ENCODE data around the gene MYH14. TPM values are rescaled to one million over a fixed set of nuclear protein-coding genes. Genes with fewer than 3 reads are reported as not detected.
A peak's percentile ranks its signal among the peaks of the same experiment; 100 is the strongest.
"Not testable (repeated sequence)": the region's sequence is repeated elsewhere in the genome, so short reads cannot be mapped to it uniquely, and the experiment has no call there.

MYH14 gene
- total RNA-seq, 1 donor from 2014 or later, result 146 TPM

DNA sequence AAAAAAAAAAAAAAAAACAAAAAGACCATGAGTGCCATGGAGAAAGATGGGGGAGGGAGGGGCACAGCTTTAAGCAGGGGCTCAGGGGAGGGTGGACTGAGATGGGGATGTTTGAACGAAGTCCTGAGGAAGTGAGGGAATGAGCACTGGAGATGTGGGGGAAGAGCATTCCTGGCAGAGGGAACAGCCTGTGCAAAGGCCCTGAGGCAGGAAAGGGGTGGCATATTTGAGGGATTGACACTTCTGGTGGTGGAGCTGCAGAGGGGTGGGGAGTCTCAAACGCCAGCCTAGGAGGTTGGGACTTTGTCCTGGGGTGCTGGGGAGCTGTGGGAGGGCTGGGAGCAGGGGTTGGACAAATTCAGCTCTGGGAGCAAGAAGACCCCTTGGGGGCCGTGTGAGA lies 29.2 kb downstream of the MYH14 start:
- Histone ChIP-seq H3K4me3 (no peak overlapping the region), H3K27me3 (no peaks in the 10 kb centered on the region), H3K27ac (no peak overlapping the region), H3K36me3 (no peaks in the 10 kb centered on the region), H3K9me3 (no peaks in the 10 kb centered on the region), H3K4me1 (peaks cover 16% of the 10 kb centered on the region)
- TF ChIP-seq, protein P1, sequence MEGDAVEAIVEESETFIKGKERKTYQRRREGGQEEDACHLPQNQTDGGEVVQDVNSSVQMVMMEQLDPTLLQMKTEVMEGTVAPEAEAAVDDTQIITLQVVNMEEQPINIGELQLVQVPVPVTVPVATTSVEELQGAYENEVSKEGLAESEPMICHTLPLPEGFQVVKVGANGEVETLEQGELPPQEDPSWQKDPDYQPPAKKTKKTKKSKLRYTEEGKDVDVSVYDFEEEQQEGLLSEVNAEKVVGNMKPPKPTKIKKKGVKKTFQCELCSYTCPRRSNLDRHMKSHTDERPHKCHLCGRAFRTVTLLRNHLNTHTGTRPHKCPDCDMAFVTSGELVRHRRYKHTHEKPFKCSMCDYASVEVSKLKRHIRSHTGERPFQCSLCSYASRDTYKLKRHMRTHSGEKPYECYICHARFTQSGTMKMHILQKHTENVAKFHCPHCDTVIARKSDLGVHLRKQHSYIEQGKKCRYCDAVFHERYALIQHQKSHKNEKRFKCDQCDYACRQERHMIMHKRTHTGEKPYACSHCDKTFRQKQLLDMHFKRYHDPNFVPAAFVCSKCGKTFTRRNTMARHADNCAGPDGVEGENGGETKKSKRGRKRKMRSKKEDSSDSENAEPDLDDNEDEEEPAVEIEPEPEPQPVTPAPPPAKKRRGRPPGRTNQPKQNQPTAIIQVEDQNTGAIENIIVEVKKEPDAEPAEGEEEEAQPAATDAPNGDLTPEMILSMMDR (IDR thresholded peaks at IDR 0.05), result no peak
- intact Hi-C loops (cut with DNase I), result no loop called here
- ATAC-seq (no peak), DNase-seq (no peak)

DNA sequence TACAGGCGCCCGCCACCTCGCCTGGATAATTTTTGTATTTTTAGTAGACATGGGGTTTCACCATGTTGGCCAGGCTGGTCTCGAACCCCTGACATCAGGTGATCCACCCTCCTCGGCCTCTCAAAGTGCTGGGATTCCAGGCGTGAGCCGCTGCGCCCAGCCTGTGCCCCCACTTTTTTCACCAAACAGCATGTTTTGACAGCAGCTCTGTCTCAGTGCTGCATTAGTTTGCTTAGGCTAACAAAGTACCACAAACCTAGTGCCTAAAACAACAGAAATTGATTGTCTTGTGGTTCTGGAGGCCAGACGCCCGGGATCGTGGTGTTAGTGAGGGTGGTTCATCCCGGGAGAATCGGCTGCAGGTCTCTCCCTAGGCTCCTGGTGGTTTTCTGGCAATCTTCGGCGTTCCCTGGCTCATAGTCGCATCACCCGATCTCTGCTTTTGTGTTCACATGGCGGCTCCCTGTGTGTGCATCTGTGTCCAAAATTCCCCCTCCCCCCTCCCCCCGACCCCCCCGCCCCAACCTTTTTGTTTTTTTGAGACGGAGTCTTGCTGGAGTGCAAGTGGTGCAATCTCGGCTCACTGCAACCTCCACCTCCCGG lies 30.0 kb downstream of the MYH14 start:
- H3K27me3 ChIP-seq, result no peaks in the 10 kb centered on the region
- peak overlapping the region; percentile 79 for H3K27ac ChIP-seq
- intact Hi-C loops (cut with DNase I), result no loop called here
- no peak for ATAC-seq
- TF ChIP-seq, protein P1 (IDR thresholded peaks at IDR 0.05), result no peak
- H3K4me1 ChIP-seq, result peaks cover 16% of the 10 kb centered on the region
- DNase-seq, result no peak
- H3K9me3 ChIP-seq, result no peaks in the 10 kb centered on the region
- H3K4me3 ChIP-seq, result no peak overlapping the region
- no peaks in the 10 kb centered on the region for H3K36me3 ChIP-seq

DNA sequence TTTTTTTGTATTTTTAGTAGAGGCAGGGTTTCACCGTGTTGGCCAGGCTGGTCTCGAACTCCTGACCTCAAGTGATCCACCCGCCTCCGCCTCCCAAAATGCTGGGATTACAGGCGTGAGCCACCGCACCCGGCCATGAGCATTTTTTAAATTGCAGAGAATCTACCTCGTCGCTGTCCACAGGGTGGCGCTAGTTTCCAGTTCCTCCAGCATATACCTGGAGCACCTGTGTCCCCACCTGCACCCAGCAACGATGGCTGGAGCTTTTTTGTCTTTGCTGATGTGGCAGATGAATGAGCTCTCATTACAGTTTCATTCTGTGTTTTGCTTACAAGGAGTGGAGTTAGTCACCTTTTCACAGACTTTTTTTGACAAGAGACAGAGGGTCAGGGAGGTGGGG lies 34.1 kb downstream of the MYH14 start:
- TF ChIP-seq, protein P1 (IDR thresholded peaks at IDR 0.05), result peak; percentile 11
- ATAC-seq; DNase-seq; H3K27ac ChIP-seq; H3K4me3 ChIP-seq; H3K27me3 ChIP-seq; H3K9me3 ChIP-seq; H3K36me3 ChIP-seq; intact Hi-C loops (cut with DNase I): not testable (repeated sequence)
- H3K4me1 ChIP-seq, result peaks cover 16% of the 10 kb centered on the region

DNA sequence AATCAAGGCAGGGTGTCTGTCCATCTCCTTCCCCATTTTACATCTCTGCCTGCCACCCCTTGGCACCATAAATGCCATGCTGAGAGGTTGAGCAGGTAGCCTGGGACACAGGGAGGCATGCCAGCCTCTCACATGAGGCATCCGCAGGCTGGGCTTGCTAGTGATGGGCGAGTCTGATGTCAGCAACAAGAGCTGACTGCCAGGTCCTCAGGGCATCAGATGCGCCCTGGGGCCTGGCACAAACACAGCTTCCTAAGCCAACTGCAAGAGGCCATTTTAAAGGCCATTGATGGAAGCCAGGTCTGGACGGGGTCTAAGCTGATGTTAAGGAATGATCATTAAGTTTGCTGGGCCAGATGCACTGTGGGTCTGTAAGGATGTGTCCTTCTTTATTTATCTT lies 34.6 kb downstream of the MYH14 start:
- H3K4me3 ChIP-seq, result no peak overlapping the region
- no peaks in the 10 kb centered on the region for H3K27me3 ChIP-seq
- DNase-seq (no peak), ATAC-seq (no peak)
- intact Hi-C loops (cut with DNase I), result no loop called here
- no peak overlapping the region for H3K27ac ChIP-seq
- H3K9me3 ChIP-seq, result no peaks in the 10 kb centered on the region
- TF ChIP-seq, protein P1 (IDR thresholded peaks at IDR 0.05), result no peak
- H3K4me1 ChIP-seq, result peaks cover 16% of the 10 kb centered on the region
- H3K36me3 ChIP-seq, result no peaks in the 10 kb centered on the region

DNA sequence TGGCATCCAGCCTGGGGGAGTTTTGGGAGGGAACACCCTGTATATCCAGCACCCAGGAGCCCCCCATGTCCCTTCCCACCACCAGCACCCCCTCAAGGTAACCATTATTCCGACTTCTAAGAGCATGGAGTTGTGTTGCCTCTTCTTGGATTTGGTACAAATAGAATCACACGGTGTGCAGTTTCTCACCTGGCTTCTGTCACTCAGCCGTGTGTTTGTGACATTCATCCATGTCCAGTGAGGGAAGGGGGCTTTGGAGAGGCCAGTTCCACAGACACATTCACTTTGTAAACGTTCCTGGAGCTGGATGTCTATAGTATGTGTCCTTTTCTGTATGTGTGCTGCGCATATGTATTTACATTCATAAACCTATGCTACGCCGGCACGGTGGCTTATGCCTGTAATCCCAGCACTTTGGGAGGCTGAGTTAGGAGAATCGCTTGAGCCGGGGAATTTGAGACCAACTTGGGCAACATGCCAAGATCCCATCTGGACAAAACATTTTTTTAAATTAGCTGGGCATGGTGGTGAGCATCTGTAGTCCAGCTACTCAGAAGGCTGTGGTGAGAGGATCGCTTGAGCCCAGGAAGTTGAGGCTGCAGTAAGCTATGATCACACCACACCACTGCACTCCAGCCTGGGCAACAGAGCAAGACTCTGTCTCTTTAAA lies 36.6 kb downstream of the MYH14 start:
- no peak overlapping the region for H3K27ac ChIP-seq
- H3K36me3 ChIP-seq, result no peaks in the 10 kb centered on the region
- ATAC-seq (no peak), DNase-seq (no peak)
- intact Hi-C loops (cut with DNase I), result no loop called here
- TF ChIP-seq, protein P1 (IDR thresholded peaks at IDR 0.05), result no peak
- no peak overlapping the region for H3K4me3 ChIP-seq
- no peaks in the 10 kb centered on the region for H3K9me3 ChIP-seq
- peaks cover 11% of the 10 kb centered on the region for H3K4me1 ChIP-seq
- H3K27me3 ChIP-seq, result no peaks in the 10 kb centered on the region

Data from upper lobe of right lung (tissue), 1 donor.